ENCODE data around the gene MICAL1.

MICAL1 gene

GRCh38 chr6:109453594-109454495, 1.7 kb downstream of the MICAL1 start:
- peak in 1 of 4 experiments; percentile 39 for DNase-seq

GRCh38 chr6:109453156-109453555, 2.4 kb downstream of the MICAL1 start:
- no peak for DNase-seq

GRCh38 chr6:109452181-109452580, 3.4 kb downstream of the MICAL1 start:
- no peak for DNase-seq

GRCh38 chr6:109451376-109451775, 4.2 kb downstream of the MICAL1 start:
- DNase-seq = no peak

- no peak for DNase-seq
These were observed 4.8 kb downstream of the MICAL1 start for GRCh38 chr6:109450801-109451200.

GRCh38 chr6:109449795-109450673, 5.5 kb downstream of the MICAL1 start:
- no peak for DNase-seq

GRCh38 chr6:109449064-109449794, 6.3 kb downstream of the MICAL1 start:
- no peak for DNase-seq

GRCh38 chr6:109448615-109449014, 7.0 kb downstream of the MICAL1 start:
- DNase-seq = no peak

GRCh38 chr6:109447878-109448555, 7.6 kb downstream of the MICAL1 start:
- DNase-seq = peak in 3 of 4 experiments; percentile 43 to 55 (median 54)

- no peak for DNase-seq
These were observed 8.5 kb downstream of the MICAL1 start for GRCh38 chr6:109447087-109447486.

GRCh38 chr6:109446541-109446940, 9.0 kb downstream of the MICAL1 start:
- no peak for DNase-seq

GRCh38 chr6:109446072-109446471, 9.5 kb downstream of the MICAL1 start:
- no peak for DNase-seq

GRCh38 chr6:109445382-109445781, 10.2 kb downstream of the MICAL1 start:
- no peak for DNase-seq

- no peak for DNase-seq
These were observed 12.1 kb downstream of the MICAL1 start for GRCh38 chr6:109443425-109443950.

- no peak for DNase-seq
These were observed 13.1 kb downstream of the MICAL1 start for GRCh38 chr6:109442393-109442924.

- peak in 3 of 4 experiments; percentile 49 to 72 (median 52) for DNase-seq
These were observed 14.3 kb downstream of the MICAL1 start for GRCh38 chr6:109441069-109441816.

- DNase-seq = peak; percentile 92 to 97 (median 95)
These were observed 15.1 kb downstream of the MICAL1 start, which contains the start of the genes PPIL6 and SMPD2 for GRCh38 chr6:109440331-109441068. Gene PPIL6 (minus strand): TSS chr6:109440628. CDS start chr6:109440590, 38 bp downstream. Gene SMPD2 (plus strand): TSS chr6:109440724. CDS start chr6:109441122, 398 bp downstream.

- peak in 2 of 4 experiments; percentile 38 to 40 for DNase-seq
These were observed 19.5 kb downstream of the MICAL1 start for GRCh38 chr6:109436041-109436440.

GRCh38 chr6:109434456-109434855, 21.1 kb downstream of the MICAL1 start:
- peak; percentile 42 to 78 (median 66) for DNase-seq

- no peak for DNase-seq
These were observed 26.1 kb downstream of the MICAL1 start for GRCh38 chr6:109429496-109429895.

All from suppressor macrophage (primary cell).